Measurements from ENCODE around the gene ADGRE2. TPM values are rescaled to one million over a fixed set of nuclear protein-coding genes. Genes with fewer than 3 reads are reported as not detected.
"Not testable (repeated sequence)": the region's sequence is repeated elsewhere in the genome, so short reads cannot be mapped to it uniquely, and the experiment has no call there.

ADGRE2 gene
- total RNA-seq, 1 donor from 2014 or later: not detected

GRCh38 chr19:14786421-14786851, 8.1 kb upstream of the ADGRE2 start:
- Mint-ChIP-seq H3K36me3 (ENCODE audit: low read depth) (no peaks in the 10 kb centered on the region), H3K9me3 (no peaks in the 10 kb centered on the region), H3K4me1 (no peaks in the 10 kb centered on the region), H3K27me3 (ENCODE audit: low read depth) (peaks cover 45% of the 10 kb centered on the region), H3K27ac (ENCODE audit: unreplicated experiment) (no peak overlapping the region), H3K4me3 (no peak overlapping the region)
- DNase-seq (ENCODE audit: low read depth, low spot score): peak; percentile 52
- TF ChIP-seq CTCF (conservative IDR thresholded peaks at IDR 0.05): peak; percentile 76

GRCh38 chr19:14785102-14785793, 6.9 kb upstream of the ADGRE2 start:
- peaks cover 36% of the 10 kb centered on the region for H3K27me3 Mint-ChIP-seq (ENCODE audit: low read depth)
- not testable (repeated sequence) for H3K4me3 Mint-ChIP-seq; DNase-seq (ENCODE audit: low read depth, low spot score); H3K36me3 Mint-ChIP-seq (ENCODE audit: low read depth); H3K27ac Mint-ChIP-seq (ENCODE audit: unreplicated experiment); H3K4me1 Mint-ChIP-seq; H3K9me3 Mint-ChIP-seq

GRCh38 chr19:14784730-14785101, 6.4 kb upstream of the ADGRE2 start:
- DNase-seq (ENCODE audit: low read depth, low spot score); H3K27ac Mint-ChIP-seq (ENCODE audit: unreplicated experiment); H3K4me1 Mint-ChIP-seq; H3K9me3 Mint-ChIP-seq; H3K36me3 Mint-ChIP-seq (ENCODE audit: low read depth); H3K4me3 Mint-ChIP-seq: not testable (repeated sequence)
- peaks cover 31% of the 10 kb centered on the region for H3K27me3 Mint-ChIP-seq (ENCODE audit: low read depth)

- DNase-seq (ENCODE audit: low read depth, low spot score); H3K4me3 Mint-ChIP-seq; H3K36me3 Mint-ChIP-seq (ENCODE audit: low read depth); H3K4me1 Mint-ChIP-seq; H3K27ac Mint-ChIP-seq (ENCODE audit: unreplicated experiment); H3K9me3 Mint-ChIP-seq: not testable (repeated sequence)
- H3K27me3 Mint-ChIP-seq (ENCODE audit: low read depth): peaks cover 41% of the 10 kb centered on the region
These were observed 5.1 kb upstream of the ADGRE2 start for GRCh38 chr19:14783410-14783998.

GRCh38 chr19:14782626-14783409, 4.5 kb upstream of the ADGRE2 start:
- no peak overlapping the region for H3K27ac Mint-ChIP-seq (ENCODE audit: unreplicated experiment)
- TF ChIP-seq CTCF (conservative IDR thresholded peaks at IDR 0.05): no peak
- H3K4me3 Mint-ChIP-seq: no peak overlapping the region
- H3K27me3 Mint-ChIP-seq (ENCODE audit: low read depth): peaks cover 40% of the 10 kb centered on the region
- H3K4me1 Mint-ChIP-seq: no peaks in the 10 kb centered on the region
- no peaks in the 10 kb centered on the region for H3K9me3 Mint-ChIP-seq
- no peak for DNase-seq (ENCODE audit: low read depth, low spot score)
- H3K36me3 Mint-ChIP-seq (ENCODE audit: low read depth): no peaks in the 10 kb centered on the region

- not testable (repeated sequence) for H3K4me1 Mint-ChIP-seq; H3K36me3 Mint-ChIP-seq (ENCODE audit: low read depth); DNase-seq (ENCODE audit: low read depth, low spot score); H3K4me3 Mint-ChIP-seq; H3K9me3 Mint-ChIP-seq; H3K27ac Mint-ChIP-seq (ENCODE audit: unreplicated experiment)
- peaks cover 44% of the 10 kb centered on the region for H3K27me3 Mint-ChIP-seq (ENCODE audit: low read depth)
These were observed 3.6 kb upstream of the ADGRE2 start for GRCh38 chr19:14781713-14782536.

- H3K36me3 Mint-ChIP-seq (ENCODE audit: low read depth); H3K4me1 Mint-ChIP-seq; H3K9me3 Mint-ChIP-seq; H3K27ac Mint-ChIP-seq (ENCODE audit: unreplicated experiment); DNase-seq (ENCODE audit: low read depth, low spot score); H3K4me3 Mint-ChIP-seq: not testable (repeated sequence)
- H3K27me3 Mint-ChIP-seq (ENCODE audit: low read depth): peaks cover 52% of the 10 kb centered on the region
These were observed 2.4 kb upstream of the ADGRE2 start for GRCh38 chr19:14780622-14781225.

Measured in neural crest cell (in vitro differentiated cells).